GM18507 (cell line): Measurements from ENCODE around the gene KL.

ENCODE experiments used
- DNase-seq: peaks from one replicate; pipeline ENCODE4 v3.0.0; 2011; ENCODE audit warnings: low read depth; ENCODE audit not compliant: insufficient read length; ENCODE audit errors: extremely low spot score
- FAIRE-seq: peaks from 2 replicates; lab custom pipeline; 2011; peaks lifted over from hg19 to GRCh38; lab: Jason Lieb, UNC

The KL gene

DNA sequence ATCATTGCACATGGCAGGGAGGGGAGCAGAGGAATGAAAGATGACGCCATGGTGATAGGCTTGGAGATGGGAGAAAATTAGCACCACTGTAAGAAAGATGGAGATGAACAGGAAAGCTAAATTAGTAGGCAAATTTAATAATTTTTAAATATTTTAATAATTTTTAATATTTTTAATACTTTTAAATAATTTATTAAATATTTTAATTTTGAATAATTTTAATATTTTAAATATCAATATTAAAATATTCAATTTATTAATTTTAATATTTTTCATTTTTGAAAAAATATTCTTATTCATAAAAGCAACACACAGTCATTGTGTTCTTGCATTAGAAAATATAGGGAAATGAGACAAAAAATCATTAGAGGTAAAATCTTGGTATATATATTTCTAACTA lies 15.9 kb upstream of the KL start:
- FAIRE-seq (no peak), DNase-seq (no peak)

DNA sequence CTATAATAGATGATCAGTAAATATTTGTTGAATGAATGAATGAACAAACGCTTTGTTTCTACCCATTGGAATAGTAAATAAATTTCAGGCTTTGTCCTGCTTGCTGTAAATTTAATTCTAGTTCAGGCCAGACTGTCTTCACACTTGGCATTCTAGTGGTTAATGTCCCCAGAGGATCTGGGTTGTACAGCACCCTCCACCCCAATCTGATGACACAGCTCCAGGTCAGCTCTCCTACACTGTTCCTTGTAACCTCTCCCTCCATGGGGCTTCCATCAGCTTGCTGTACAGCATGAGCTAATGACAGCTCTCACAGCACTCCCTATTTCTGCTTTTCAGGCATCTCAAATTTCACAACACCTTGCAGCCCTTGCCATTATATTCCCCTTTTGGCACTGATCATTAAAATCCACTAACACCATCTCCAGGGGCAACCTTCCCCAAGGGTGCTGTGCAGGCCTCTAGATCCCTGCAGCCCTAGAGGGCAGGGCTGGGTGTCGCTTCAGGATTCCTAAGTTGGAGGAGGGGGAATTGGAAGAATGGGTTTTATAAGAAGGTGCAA lies 12.7 kb upstream of the KL start:
- DNase-seq (no peak), FAIRE-seq (no peak)

DNA sequence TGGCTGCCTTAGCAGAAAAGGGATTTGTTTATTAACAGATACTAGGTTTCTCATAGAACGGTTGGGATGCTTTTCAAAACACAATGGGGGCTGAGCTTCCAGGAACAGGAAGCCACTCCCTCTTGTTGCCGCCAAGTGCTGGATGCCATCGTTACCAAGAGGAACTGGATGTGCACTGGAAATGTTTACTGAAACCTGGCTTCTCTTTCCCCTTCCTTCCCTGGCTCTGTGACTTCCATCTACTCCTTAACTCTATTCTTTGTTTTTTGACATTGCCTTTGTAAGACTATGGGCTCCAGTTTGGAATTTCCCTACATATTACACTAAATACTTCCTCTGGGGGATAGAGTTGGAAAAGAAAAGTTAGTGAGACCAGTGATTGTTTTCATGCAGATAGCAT lies 11.7 kb upstream of the KL start:
- DNase-seq (no peak), FAIRE-seq (no peak)

DNA sequence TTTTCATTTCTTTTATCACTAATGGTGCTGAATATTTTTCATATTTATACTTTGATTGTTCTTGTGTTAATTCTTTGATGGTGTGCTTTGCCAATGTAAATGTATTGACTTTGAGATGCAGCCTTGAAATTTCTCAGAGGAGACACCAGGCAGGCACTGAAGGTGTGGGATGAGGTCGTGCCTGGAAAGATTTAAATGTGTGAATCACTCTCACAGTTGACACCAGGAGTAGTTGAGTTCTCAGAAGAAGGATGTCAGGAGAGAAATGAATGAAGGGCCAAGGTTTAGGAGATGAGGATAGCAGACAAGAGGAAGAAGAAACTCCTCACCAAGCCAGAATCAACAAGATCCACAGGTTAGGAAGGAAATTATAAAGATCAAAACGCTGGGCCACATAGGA lies 10.1 kb upstream of the KL start:
- FAIRE-seq (no peak), DNase-seq (no peak)

DNA sequence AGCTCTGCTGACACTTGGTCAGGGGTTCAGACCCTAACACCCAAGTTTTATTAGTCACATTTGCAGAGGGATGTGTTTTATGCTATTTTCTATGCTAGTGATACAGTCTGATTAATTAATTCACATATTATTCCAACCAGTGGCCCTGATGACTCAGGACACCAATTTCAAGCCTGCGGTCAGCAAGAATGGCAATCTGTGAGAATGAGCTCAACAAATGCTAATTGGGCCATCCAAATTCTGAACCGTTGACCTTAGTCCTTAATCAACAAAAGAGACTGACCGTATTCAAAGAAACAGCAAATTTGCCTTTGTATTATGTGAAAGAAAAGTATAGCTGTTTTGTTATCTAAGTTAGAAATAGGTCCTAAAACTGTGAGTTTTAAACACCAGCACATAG lies 9.6 kb upstream of the KL start:
- DNase-seq (no peak), FAIRE-seq (no peak)

DNA sequence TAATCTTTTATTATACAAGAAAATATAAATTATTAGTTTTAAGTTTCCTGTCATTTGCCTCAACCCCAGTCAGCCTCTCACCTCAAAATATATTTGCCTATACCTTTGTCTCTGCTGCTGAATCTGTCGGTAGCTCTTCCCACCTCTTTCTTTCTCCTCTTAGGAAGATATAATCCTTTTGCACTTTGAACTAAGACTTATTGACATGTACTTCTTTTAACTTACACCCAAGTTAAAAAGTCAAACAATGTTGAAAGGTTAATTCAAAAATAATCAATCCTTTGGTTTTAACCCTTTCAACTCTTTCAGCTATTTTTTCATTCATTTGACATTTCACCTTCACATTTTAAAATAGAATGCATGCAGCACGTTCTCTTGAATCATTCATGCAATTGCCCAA lies 9.0 kb upstream of the KL start:
- FAIRE-seq (no peak), DNase-seq (no peak)

DNA sequence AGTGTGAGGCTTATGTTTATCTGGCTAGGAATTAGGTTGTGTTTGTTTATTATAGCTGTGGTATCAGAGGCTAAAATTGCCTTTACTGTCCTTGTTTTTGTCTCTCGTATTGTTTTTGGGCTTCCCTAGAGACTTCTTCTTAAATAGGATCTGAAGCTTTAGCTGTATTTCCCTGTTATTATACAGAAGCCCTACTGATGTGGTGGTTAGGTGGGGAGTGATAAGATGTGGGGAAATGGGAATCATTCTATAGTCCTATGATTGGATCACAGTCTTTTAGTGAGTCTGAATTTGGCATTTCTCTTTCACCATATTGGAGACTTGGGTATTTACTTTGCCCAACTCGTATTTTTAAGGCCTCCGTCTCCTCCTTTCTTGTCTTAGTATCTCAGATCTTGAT lies 8.3 kb upstream of the KL start:
- DNase-seq (no peak), FAIRE-seq (no peak)

DNA sequence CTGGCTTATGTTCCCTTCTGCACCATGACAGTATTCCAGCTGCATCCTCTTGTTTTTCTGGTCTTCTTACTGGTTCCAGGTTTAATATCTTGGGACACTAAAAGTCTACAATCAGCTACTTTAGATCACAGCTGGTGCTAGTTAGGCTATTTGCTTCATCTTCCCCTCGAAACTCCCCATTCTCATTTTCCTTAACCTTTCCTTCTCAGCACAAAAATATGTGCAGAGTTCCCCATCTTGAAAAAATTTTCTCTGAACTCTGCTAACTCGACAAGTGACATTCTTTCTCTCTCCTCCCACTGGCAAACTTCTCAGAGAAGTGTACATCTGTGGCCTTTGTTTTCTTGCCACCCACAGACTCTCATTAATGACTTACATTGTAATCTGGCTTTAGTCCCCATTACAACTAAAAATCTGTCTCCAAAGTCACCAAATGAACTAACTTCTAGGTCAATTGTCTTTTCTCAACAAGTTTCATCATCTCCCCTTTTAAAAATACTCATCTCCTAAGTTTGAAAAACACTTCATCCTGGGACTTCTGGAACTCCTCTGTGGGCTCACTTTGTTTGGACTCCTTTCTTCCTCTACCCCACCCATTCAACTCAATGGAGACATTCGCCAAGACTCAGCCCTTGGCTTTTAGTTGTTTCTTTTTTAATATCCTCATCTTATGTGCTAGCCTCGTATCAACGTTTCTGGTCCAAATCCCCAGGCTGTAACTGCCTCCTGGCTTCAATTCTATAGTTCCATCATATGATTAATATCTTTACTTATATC lies 7.1 kb upstream of the KL start:
- FAIRE-seq (no peak), DNase-seq (no peak)

DNA sequence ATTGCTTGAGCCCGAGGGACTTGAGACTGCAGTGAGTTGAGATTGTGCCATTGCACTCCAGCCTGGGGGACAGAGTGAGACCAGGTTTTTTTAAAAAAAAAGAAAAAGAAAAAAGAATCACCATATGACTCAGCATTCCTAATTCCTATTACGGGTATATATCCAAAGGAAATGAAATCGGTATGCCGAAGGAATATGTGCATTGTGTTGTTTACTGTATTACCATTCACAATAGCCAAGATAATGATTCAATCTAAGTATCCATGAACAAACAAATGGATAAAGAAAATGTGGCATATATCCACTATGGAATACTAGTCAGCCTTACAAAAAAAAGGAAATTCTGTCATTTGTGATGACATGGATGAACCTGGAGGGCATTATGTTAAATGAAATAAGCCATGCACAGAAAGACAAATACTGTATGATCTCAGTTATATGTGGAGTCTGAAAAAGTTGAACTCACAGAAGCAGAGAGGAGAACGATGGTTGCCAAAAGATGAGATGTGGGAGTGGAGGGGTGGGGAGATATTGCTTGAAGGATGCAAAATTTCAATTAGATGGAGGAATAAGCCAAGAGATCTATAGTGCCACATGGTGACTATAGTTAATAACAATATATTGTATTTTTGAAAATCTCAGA lies 4.3 kb upstream of the KL start:
- DNase-seq = no peak
- no peak for FAIRE-seq

DNA sequence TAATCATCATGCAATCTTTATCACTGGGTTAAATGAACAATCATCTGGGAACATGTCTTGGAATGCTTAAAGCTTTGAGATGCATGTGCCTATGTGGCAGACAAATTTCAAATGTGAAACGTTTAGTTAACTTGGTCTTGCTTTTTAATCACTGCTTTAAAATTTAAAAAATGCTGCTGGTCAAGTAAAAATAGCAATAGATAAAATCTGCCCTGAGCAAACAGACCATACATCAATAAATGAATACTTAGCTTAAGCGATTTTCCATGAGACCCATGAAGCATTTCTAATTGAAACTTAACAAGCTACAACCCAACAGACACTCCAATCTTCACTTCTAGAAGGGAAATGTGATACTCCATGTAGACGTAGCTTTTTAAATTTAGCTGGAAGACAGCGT lies 1.9 kb upstream of the KL start:
- FAIRE-seq (no peak), DNase-seq (no peak)

DNA sequence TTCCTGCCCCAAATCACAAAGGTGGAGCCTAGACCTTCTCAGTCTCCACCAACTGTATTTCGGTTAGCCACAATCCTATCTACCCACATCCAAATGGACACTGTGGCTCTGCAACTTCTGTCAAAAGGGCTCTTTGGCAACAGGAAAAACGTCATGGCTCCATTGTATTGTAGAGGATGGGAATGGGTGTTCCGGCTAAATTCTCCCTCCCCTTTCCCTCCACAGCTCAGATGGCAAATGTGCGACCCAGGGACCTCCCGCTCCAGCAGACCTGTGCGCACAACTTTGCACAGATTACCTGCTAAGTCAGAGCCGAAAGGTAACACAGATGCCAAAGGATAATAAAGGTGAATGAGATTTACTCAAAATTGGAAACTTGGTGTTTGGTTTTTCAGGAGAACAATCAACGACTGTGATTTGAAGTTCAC lies 968 bp upstream of the KL start:
- DNase-seq (no peak), FAIRE-seq (no peak)

DNA sequence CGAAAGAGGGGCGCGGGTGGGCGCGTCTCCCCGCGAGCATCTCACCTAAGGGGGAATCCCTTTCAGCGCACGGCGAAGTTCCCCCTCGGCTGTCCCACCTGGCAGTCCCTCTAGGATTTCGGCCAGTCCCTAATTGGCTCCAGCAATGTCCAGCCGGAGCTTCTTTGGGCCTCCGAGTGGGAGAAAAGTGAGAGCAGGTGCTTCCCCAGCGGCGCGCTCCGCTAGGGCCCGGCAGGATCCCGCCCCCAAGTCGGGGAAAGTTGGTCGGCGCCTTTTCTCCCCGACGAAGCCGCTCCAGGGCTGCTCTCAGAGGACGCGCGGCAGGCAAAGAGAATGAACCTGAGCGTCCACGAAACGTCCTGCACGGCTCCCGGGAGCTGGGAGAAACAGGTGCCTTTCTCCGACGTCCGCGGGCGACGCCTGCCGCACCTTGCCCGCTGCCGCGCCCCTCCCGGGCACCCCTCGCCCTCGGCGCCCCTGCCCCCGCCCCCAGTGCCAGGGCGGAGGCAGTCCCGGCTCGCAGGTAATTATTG lies 366 bp upstream of the KL start:
- FAIRE-seq (no peak), DNase-seq (no peak)

DNA sequence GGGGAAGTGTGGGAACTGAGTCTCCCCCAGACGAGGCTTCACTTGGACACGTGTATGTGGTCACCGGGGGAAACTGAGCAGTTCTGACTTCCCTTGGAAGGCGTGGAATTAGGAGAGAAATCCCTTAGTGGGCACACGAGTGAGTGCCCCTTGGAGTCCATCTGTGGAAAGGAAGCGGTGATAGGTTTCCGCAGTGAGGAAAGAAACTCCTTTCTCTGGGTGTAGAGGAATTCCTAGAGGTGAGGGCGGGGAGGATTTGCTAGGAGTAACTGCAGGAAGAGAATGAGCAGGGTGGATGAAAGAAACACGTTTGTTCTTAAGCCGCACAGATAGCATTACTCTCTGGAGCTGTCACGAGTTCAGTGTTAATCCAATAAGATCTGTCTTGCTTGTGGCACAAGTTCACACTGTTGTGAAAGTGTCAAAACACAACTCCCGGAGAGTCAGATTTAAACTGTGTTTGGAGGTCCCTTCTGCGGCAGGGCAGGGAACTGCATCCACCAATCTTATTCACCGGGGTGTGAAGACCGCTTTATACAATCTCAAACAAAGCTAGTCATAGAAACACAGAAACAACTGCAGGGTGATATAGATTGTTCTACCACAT lies 1.2 kb downstream of the KL start:
- peak; percentile 97 for FAIRE-seq

DNA sequence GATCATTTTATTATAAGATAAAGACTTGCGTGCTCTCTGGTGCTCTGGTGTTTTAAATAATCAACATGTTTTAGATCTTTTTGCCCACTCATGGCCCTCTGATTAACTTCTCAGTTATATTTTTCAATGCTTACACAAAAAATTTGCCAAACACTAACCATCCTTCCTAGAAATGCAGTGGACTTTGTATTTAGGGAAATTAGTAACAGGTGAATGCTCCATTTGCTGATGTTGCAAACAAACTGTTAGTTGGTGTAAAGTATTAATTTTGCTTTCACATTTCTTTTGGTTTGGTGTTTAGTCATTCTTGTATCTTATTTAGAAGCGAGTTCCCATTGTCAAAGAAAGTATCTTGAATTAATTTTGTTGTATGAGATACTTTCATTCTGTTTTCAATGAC lies 2.7 kb downstream of the KL start:
- FAIRE-seq = peak; percentile 36

More for the DNA sequence above, 1.2 kb downstream of the KL start:
- peak; percentile 57 for DNase-seq

DNA sequence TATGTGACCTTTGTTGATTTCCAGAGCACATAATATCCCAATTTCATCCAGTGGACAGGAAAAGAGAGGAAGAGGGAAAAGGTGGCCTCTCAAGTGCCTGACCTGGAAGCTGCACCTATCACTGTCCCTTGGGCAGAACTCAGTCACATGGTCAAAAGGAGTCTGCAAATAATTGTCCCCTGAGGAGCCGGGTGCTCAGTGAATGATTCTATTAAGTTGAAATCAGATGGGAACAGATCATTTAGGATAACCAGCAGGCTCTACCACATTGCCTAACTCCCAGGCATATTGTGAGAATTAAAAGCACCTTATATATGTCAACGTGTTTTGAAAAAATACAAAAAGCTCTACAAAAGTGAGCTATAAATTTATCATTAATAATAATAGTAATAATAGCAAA lies 6.8 kb downstream of the KL start:
- FAIRE-seq = no peak
- no peak for DNase-seq

More for the DNA sequence above, 2.7 kb downstream of the KL start:
- DNase-seq = no peak

DNA sequence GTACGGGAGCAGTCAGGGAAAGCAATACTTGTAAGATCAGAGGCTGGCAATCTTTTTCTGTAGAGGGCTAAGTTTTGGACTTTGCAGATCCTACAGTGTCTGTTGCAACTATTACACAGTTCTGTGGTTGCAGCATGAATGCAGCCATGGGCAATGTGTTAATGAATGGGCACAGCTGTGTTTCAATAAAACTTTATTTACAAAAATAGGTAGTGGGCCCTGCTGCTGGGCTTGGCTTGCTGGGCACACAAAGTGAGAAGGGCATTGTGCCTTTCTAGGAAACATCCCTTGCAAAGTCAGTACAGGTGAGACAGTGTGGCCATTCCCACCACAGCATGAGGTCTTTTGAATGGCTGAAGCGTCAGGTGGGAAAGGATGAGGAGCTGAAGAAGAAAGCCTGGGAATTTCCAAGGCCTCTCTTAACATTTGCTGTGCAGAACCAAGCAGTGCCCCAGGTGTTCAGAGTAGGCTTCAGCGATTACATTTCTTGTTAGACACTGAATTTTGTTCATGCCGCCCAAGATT lies 9.1 kb downstream of the KL start:
- FAIRE-seq = no peak

DNA sequence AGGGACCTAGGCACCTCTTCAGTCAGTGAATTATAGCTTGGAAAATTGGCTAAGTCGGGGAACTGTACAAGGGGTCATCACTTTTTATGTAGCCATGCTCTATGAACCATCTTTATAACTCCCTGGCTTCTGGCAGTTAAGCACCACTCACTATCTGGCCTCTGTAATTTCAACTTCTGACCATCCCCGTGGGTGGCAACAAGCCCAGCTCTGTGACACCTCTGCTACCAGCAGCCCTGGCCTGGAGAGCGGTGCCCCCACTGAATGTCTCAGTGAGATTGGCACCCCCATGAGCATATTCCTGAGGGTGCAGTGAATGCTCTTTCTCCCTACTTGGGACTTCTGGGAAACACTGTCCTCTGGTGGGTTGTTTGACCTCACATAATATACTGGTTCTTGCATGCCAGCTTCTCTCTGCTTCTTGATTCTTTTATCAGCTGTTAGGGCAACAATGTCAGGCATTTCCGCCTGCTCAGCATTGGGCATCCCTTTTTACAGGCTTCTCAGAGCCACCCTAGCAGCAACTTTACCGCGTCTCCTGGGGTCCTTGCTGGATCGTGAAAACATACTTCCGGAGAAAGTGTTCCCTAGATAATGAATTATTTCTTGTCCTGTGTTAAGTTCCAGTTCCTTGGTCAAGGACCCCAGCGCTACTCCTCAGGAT lies 10.4 kb downstream of the KL start:
- no peak for FAIRE-seq
- no peak for DNase-seq

More for the DNA sequence above, 9.1 kb downstream of the KL start:
- DNase-seq = no peak

DNA sequence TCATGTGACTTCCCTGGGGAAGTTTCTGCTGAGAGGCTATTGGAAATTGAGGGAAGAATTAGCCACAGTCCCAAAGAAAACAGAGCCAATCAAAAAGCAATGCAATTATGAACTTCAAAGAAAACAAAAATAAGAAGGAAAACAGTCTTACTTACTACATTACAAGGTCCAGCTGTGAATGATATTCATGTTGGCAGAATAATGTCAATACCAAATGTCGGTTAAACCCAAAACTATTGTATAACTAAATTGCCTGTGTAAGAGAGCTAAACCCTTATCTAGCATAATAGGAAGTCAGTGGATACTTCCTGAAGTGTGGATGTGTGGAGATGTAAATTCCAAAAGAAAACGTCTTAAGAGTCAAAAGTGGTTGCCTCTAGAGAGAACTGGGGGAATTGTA lies 12.4 kb downstream of the KL start:
- FAIRE-seq (no peak), DNase-seq (no peak)

DNA sequence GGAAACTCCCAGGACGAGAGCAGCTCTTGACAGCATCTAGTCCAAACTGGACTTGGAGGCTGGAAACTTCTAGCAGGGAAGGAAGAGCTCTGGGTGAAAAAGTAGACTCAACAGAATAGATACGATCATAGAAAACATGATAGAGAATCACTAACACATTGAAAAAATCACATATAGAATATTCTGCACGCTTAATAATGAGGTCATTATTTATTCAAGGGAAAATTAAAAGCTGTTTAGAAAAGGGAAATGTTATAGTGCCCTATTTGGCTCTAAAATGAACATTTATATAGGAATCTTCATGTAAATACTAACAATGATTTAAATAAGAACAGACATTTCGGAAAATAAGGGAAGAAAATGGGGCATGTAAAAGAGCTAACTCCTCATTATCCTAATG lies 15.1 kb downstream of the KL start:
- DNase-seq (no peak), FAIRE-seq (no peak)
